Measurements from ENCODE around the gene TPI1.
A peak's percentile ranks its signal among the peaks of the same experiment; 100 is the strongest.

The TPI1 gene

DNA sequence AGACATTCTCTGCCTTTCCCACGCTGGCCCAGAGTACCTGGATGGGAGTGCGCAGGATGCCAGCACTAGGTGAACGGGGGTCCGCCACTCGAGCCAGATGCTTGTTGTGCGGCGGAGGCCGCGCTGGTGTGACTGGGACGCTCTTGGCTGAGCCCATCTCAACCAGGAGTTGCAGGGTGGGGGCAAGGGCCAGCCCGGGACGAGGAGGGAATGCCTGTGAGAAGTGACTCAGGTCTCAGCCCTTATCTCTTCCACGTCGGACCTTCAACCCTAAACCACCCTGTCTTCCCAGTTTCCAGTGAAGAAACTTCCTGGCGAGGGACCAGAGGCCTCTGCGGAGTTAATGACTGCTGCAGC, 16.6 kb upstream of the TPI1 start:
- TF ChIP-seq CTCF (IDR thresholded peaks at IDR 0.05; ENCODE audit: borderline replicate concordance, control extremely low read depth, extremely low read depth, insufficient read depth, missing control alignments): no peak
- DNase-seq (ENCODE audit: low spot score): no peak
- in situ Hi-C loops (cut with MboI; ENCODE audit: low sequenced_read_pairs, unreplicated experiment): no loop called here

DNA sequence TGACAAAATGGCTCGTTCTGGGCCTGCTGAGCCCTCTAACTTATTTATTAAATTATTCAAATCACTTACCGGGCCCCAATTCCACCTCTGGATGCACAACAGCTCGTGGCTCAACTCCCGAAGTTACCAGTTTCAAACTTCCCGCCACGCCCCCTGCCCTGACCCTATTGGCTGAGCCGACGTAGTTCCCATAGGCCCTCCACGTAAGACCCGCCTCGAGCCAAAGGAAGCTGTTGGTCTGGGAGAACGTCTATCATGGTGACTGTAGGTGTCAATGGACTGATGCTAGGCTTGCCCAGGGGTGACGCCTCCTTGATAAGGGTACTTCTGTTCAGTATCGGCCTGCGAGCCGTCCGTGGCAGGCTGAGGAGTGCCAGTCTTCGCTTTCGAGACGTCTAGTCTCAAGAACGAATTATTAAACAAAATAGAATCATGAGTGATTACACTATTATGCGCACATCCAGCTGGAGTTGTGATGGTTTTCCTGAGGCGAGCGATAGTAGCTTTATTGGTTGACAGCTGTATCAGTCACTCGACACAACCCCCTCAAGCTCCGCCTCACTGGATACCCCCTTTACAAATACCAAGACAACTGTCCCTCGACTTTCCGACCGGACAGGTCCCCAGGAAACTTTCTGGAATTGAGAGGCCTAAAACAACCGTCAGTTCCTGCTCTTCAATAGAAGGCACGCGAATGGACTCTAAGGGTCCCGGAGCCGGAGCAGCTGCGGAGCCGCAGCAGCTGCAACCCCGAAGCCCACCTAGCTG, 16.0 kb upstream of the TPI1 start, which contains the start of gene CDCA3:
CDCA3 (minus strand) TSS at position 134 of the 768 bp plus-strand sequence. CDS start 334 bp downstream, outside the sequence.
- in situ Hi-C loops (cut with MboI; ENCODE audit: low sequenced_read_pairs, unreplicated experiment): no loop called here
- peak; percentile 100 for DNase-seq (ENCODE audit: low spot score)
- no peak for TF ChIP-seq CTCF (IDR thresholded peaks at IDR 0.05; ENCODE audit: borderline replicate concordance, control extremely low read depth, extremely low read depth, insufficient read depth, missing control alignments)

- in situ Hi-C loops (cut with MboI; ENCODE audit: low sequenced_read_pairs, unreplicated experiment): no loop called here
- no peak for TF ChIP-seq CTCF (IDR thresholded peaks at IDR 0.05; ENCODE audit: borderline replicate concordance, control extremely low read depth, extremely low read depth, insufficient read depth, missing control alignments)
- peak; percentile 96 for DNase-seq (ENCODE audit: low spot score)
Observed at GRCh38 chr12:6851921-6852650, 15.2 kb upstream of the TPI1 start, which contains the start of gene USP5. Gene USP5, plus strand, starts transcription at chr12:6852150. Its CDS starts 30 bp downstream, at chr12:6852180.

DNA sequence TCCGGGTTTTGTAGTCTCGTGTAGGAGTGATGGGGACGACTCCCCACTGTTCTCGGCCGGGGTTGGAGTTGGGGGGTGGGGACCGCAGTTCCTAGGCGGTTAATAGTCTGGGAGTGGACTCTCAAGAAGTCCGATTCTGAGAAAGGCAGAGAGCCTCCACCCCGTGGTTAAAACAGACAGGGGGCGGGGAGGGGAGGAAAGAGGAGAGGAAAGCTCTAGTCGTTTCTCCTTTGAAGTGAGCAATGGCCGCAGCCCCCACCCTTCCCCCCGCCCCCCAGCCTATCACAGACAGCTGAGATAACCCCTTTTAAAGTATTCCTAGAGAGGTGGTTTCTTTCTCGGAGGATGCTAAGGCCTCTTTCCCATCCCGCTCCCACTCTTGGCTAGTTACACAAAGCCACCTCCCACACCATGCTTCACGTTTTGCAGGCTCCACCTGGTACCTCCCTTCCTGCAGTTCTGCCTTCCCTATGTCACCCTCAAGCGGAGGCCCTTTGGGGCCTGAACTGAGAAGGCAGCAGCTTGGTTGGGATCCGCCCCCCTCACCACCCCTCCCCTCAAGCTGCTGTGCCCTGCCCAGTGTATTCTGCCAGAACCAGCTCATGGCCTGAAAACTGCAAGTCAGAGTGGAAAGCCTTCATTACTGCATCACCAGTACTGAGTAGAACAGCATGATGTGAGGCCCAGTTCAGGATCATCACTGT, 14.5 kb upstream of the TPI1 start:
- TF ChIP-seq CTCF (IDR thresholded peaks at IDR 0.05; ENCODE audit: borderline replicate concordance, control extremely low read depth, extremely low read depth, insufficient read depth, missing control alignments): no peak
- DNase-seq (ENCODE audit: low spot score): no peak
- in situ Hi-C loops (cut with MboI; ENCODE audit: low sequenced_read_pairs, unreplicated experiment): no loop called here

DNA sequence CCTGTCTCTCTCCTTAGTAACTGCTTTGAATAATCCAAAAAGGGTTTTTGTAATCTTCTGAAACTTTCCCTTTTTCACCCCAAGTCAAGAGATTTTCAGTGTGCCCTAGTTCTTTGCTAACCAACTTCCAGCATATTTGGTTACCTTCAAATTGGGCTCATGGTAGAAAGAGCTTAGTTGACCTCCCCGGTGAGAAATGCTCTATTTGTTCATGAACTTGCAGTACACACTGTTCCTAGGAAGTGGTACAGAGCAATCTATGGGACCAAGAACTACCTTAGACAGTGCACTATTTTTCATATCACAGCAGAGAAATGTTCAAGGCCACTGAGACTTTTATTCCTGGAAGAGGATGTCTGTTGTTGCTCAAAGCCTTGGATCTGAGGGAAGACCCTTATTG, 13.7 kb upstream of the TPI1 start:
- in situ Hi-C loops (cut with MboI; ENCODE audit: low sequenced_read_pairs, unreplicated experiment): no loop called here
- TF ChIP-seq CTCF (IDR thresholded peaks at IDR 0.05; ENCODE audit: borderline replicate concordance, control extremely low read depth, extremely low read depth, insufficient read depth, missing control alignments): no peak
- DNase-seq (ENCODE audit: low spot score): no peak

DNA sequence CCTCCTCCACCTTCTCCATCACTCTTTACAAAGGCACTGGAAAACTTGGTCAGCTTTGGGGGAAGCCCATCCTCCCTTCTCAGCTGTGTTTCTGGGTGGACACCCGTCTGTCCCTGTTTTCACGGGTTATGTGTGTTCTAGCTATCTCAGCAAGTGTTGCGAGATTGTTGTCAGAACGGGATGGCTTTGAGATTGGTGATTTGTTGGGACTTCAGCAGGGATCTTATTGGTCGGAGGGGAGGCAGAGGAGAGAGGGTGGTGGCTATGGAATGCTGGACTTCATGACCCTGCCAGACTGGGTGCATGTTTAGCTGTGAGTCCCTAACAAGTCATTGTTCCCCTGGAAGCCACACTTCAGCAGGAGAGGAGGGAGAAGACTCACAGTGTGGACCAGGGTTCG, 13.3 kb upstream of the TPI1 start:
- no peak for DNase-seq (ENCODE audit: low spot score)
- no peak for TF ChIP-seq CTCF (IDR thresholded peaks at IDR 0.05; ENCODE audit: borderline replicate concordance, control extremely low read depth, extremely low read depth, insufficient read depth, missing control alignments)
- in situ Hi-C loops (cut with MboI; ENCODE audit: low sequenced_read_pairs, unreplicated experiment): no loop called here

Data from GM13976 (cell line).